ENCODE measurements around the gene TRIP12.
"Not testable (repeated sequence)": the region's sequence is repeated elsewhere in the genome, so short reads cannot be mapped to it uniquely, and the experiment has no call there.

TRIP12 gene

DNA sequence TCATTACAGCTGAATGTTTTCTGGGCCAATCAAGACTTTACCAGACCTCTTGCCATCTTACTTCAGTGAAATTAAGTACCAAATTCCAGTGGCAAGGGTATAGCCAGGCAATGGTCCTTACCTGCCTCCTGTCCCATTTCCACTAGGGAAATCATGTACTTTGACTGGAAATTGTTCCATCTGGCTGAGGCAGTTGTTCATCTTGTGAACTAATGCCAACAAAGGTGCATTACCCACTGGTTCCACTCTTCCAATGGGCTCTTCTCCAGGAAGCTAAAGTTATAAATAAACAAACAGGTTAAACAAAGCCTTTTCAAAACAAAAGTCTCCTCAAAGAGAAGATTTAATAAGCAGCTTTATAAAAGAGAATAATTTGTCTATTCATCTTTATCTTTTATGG, 126.8 kb downstream of the TRIP12 start:
- Histone ChIP-seq H3K9ac (ENCODE audit: low read length) (no peak overlapping the region), H2AFZ (ENCODE audit: low read depth, low read length, severe bottlenecking) (no peak overlapping the region), H3K27me3 (ENCODE audit: low read length) (no peaks in the 10 kb centered on the region), H3K79me2 (ENCODE audit: insufficient read depth, low read length) (no peaks in the 10 kb centered on the region), H3K9me2 (replicated peaks; ENCODE audit: insufficient read depth, low read length) (no peaks in the 10 kb centered on the region), H4K20me1 (ENCODE audit: low read depth, low read length) (no peaks in the 10 kb centered on the region), H3K9me3 (ENCODE audit: insufficient read depth, low read length) (no peaks in the 10 kb centered on the region), H3K4me3 (ENCODE audit: insufficient read depth, low read length, poor library complexity, severe bottlenecking) (no peak overlapping the region), H3F3A (ENCODE audit: insufficient read depth) (no peaks in the 10 kb centered on the region), H3K4me2 (ENCODE audit: low read depth, low read length, poor library complexity, severe bottlenecking) (no peak overlapping the region), H3K27ac (ENCODE audit: low read depth, low read length) (no peak overlapping the region), H3K36me3 (ENCODE audit: low read length) (peaks cover 71% of the 10 kb centered on the region)
- TF ChIP-seq EZH2phosphoT487 (conservative IDR thresholded peaks at IDR 0.05; ENCODE audit: low read length): no peak
- TF ChIP-seq, protein P1, sequence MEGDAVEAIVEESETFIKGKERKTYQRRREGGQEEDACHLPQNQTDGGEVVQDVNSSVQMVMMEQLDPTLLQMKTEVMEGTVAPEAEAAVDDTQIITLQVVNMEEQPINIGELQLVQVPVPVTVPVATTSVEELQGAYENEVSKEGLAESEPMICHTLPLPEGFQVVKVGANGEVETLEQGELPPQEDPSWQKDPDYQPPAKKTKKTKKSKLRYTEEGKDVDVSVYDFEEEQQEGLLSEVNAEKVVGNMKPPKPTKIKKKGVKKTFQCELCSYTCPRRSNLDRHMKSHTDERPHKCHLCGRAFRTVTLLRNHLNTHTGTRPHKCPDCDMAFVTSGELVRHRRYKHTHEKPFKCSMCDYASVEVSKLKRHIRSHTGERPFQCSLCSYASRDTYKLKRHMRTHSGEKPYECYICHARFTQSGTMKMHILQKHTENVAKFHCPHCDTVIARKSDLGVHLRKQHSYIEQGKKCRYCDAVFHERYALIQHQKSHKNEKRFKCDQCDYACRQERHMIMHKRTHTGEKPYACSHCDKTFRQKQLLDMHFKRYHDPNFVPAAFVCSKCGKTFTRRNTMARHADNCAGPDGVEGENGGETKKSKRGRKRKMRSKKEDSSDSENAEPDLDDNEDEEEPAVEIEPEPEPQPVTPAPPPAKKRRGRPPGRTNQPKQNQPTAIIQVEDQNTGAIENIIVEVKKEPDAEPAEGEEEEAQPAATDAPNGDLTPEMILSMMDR (IDR thresholded peaks at IDR 0.05; ENCODE audit: insufficient read depth, low read length, poor library complexity, severe bottlenecking): no peak

DNA sequence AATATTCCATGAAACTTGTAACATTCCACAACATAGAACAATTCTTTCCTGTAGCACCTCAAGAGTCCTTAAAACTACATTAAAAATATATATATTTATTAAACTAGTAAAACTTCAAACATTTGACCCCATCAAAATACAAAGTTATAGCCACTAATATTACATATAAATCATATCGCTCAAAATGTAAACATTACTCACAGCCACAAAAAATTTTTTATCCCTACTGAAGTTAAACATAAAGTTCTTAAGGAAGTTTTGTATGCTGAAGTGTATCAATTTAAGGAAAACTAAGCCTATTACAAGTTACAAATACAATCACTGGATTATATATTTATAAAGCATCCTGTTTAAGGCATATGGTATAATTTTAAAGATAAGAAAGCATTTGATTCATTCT, 127.2 kb downstream of the TRIP12 start:
- Histone ChIP-seq H2AFZ (ENCODE audit: low read depth, low read length, severe bottlenecking) (no peak overlapping the region), H3K9me2 (replicated peaks; ENCODE audit: insufficient read depth, low read length) (no peaks in the 10 kb centered on the region), H3F3A (ENCODE audit: insufficient read depth) (no peaks in the 10 kb centered on the region), H3K9ac (ENCODE audit: low read length) (no peak overlapping the region), H3K27me3 (ENCODE audit: low read length) (no peaks in the 10 kb centered on the region), H3K27ac (ENCODE audit: low read depth, low read length) (no peak overlapping the region), H4K20me1 (ENCODE audit: low read depth, low read length) (no peaks in the 10 kb centered on the region), H3K79me2 (ENCODE audit: insufficient read depth, low read length) (no peaks in the 10 kb centered on the region), H3K4me3 (ENCODE audit: insufficient read depth, low read length, poor library complexity, severe bottlenecking) (no peak overlapping the region), H3K36me3 (ENCODE audit: low read length) (peaks cover 73% of the 10 kb centered on the region), H3K9me3 (ENCODE audit: insufficient read depth, low read length) (no peaks in the 10 kb centered on the region), H3K4me2 (ENCODE audit: low read depth, low read length, poor library complexity, severe bottlenecking) (no peak overlapping the region)
- TF ChIP-seq EZH2phosphoT487 (conservative IDR thresholded peaks at IDR 0.05; ENCODE audit: low read length): no peak
- TF ChIP-seq, protein P1 (IDR thresholded peaks at IDR 0.05; ENCODE audit: insufficient read depth, low read length, poor library complexity, severe bottlenecking): no peak

DNA sequence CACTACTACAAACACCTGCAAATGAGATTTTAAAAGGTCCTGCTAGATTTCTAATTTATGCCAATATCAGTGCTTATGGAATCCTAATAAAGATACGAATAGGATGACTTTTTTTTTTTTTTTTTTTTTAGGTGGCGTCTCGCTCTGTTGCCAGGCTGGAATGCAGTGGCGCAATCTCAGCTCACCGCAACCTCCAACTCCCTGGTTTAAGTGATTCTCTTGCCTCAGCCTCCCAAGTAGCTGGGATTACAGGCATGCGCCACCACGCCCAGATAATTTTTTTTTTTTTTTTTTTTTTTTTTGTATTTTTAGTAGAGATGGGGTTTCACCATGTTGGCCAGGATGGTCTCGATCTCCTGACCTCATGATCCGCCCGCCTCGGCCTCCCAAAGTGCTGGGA, 135.5 kb downstream of the TRIP12 start:
- H3K4me3 ChIP-seq (ENCODE audit: insufficient read depth, low read length, poor library complexity, severe bottlenecking); H3K4me2 ChIP-seq (ENCODE audit: low read depth, low read length, poor library complexity, severe bottlenecking); H3K9me2 ChIP-seq (replicated peaks; ENCODE audit: insufficient read depth, low read length); H3K9me3 ChIP-seq (ENCODE audit: insufficient read depth, low read length); H4K20me1 ChIP-seq (ENCODE audit: low read depth, low read length); H3K27ac ChIP-seq (ENCODE audit: low read depth, low read length); H3K9ac ChIP-seq (ENCODE audit: low read length); H2AFZ ChIP-seq (ENCODE audit: low read depth, low read length, severe bottlenecking); H3K79me2 ChIP-seq (ENCODE audit: insufficient read depth, low read length); H3K27me3 ChIP-seq (ENCODE audit: low read length): not testable (repeated sequence)
- peaks cover 41% of the 10 kb centered on the region; the same call in 1 of the 2 replicates for H3K36me3 ChIP-seq (ENCODE audit: low read length)
- peaks cover 10% of the 10 kb centered on the region; the same call in 1 of the 2 replicates for H3F3A ChIP-seq (ENCODE audit: insufficient read depth)

DNA sequence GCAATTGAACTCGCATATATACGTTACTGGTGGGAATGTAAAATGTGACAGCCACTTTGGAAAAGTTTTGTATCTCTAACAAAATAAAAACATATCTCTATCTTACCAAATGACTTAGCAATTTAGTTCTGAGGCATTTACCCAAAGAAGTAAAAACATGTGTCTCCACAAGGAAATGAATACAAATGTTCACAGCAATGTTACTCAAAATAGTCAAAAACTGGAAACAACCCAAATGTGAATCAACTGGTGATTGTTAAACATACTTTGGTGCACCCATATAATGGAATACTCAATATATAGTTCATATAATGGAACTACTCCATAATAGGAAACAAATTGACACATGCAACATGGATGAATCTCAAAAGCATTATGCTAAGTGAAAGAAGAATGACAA, 137.0 kb downstream of the TRIP12 start:
- TF ChIP-seq, protein P1 (IDR thresholded peaks at IDR 0.05; ENCODE audit: insufficient read depth, low read length, poor library complexity, severe bottlenecking): no peak
- TF ChIP-seq EZH2phosphoT487 (conservative IDR thresholded peaks at IDR 0.05; ENCODE audit: low read length): no peak
- H3F3A ChIP-seq (ENCODE audit: insufficient read depth): peaks cover 10% of the 10 kb centered on the region; the same call in 1 of the 2 replicates
- no peak overlapping the region for H3K4me3 ChIP-seq (ENCODE audit: insufficient read depth, low read length, poor library complexity, severe bottlenecking)
- H3K4me2 ChIP-seq (ENCODE audit: low read depth, low read length, poor library complexity, severe bottlenecking): no peak overlapping the region
- H3K9me3 ChIP-seq (ENCODE audit: insufficient read depth, low read length): no peaks in the 10 kb centered on the region
- no peaks in the 10 kb centered on the region for H3K27me3 ChIP-seq (ENCODE audit: low read length)
- H3K9me2 ChIP-seq (replicated peaks; ENCODE audit: insufficient read depth, low read length): no peaks in the 10 kb centered on the region
- H3K36me3 ChIP-seq (ENCODE audit: low read length): peaks cover 30% of the 10 kb centered on the region; the same call in 1 of the 2 replicates
- H3K79me2 ChIP-seq (ENCODE audit: insufficient read depth, low read length): no peaks in the 10 kb centered on the region
- H3K9ac ChIP-seq (ENCODE audit: low read length): no peak overlapping the region
- no peak overlapping the region for H2AFZ ChIP-seq (ENCODE audit: low read depth, low read length, severe bottlenecking)
- no peaks in the 10 kb centered on the region for H4K20me1 ChIP-seq (ENCODE audit: low read depth, low read length)
- no peak overlapping the region for H3K27ac ChIP-seq (ENCODE audit: low read depth, low read length)
